Endodermal cell (in vitro differentiated cells): ENCODE measurements around the gene A3GALT2. TPM values are rescaled to one million over a fixed set of nuclear protein-coding genes. Genes with fewer than 3 reads are reported as not detected.

Experiments used
- DNase-seq: peaks from one replicate; pipeline ENCODE4 v3.0.0-alpha.2; 2017
- H3K27ac ChIP-seq: 2 replicates; pipeline ENCODE4 v1.5.1; 2013; ENCODE audit warnings: mild to moderate bottlenecking, low read depth, low read length, moderate library complexity
- H3K27me3 ChIP-seq: 2 replicates; pipeline ENCODE4 v1.6.1; 2013; ENCODE audit warnings: mild to moderate bottlenecking, low read length, moderate library complexity; ENCODE audit not compliant: insufficient read depth, control insufficient read depth, poor library complexity, severe bottlenecking
- H3K36me3 ChIP-seq: 2 replicates; pipeline ENCODE4 v1.7.0; 2013; ENCODE audit warnings: mild to moderate bottlenecking, low read length, moderate library complexity; ENCODE audit not compliant: control insufficient read depth, insufficient read depth
- H3K4me1 ChIP-seq: one replicate; pipeline ENCODE4 v1.7.0; 2013; ENCODE audit warnings: low read length; ENCODE audit not compliant: control insufficient read depth, insufficient read depth
- H3K4me3 ChIP-seq: 2 replicates; pipeline ENCODE4 v1.5.1; 2013; ENCODE audit warnings: mild to moderate bottlenecking, low read length, moderate library complexity
- H3K9ac ChIP-seq: 2 replicates; pipeline ENCODE4 v1.6.1; 2013; ENCODE audit warnings: mild to moderate bottlenecking, low read length, moderate library complexity; ENCODE audit not compliant: poor library complexity, severe bottlenecking; ENCODE audit errors: extremely low read depth
- H3K9me3 ChIP-seq: 2 replicates; pipeline ENCODE4 v1.6.1; 2013; ENCODE audit warnings: mild to moderate bottlenecking, low read length, moderate library complexity; ENCODE audit not compliant: control insufficient read depth
- H3K27ac Mint-ChIP-seq: 2 replicates; pipeline ENCODE4 v1.8.0; 2020; ENCODE audit warnings: mixed read lengths
- H3K27me3 Mint-ChIP-seq: 2 replicates; pipeline ENCODE4 v1.8.0; 2021; ENCODE audit warnings: mild to moderate bottlenecking, mixed read lengths; ENCODE audit not compliant: insufficient read depth
- H3K36me3 Mint-ChIP-seq: 2 replicates; pipeline ENCODE4 v1.8.0; 2020; ENCODE audit warnings: low read depth, mixed read lengths
- H3K4me1 Mint-ChIP-seq: 2 replicates; pipeline ENCODE4 v1.8.0; 2020; ENCODE audit warnings: mixed read lengths
- H3K4me3 Mint-ChIP-seq: 2 replicates; pipeline ENCODE4 v1.8.0; 2020; ENCODE audit warnings: mild to moderate bottlenecking, moderate library complexity, mixed read lengths
- H3K9me3 Mint-ChIP-seq: 2 replicates; pipeline ENCODE4 v1.8.0; 2020; ENCODE audit warnings: mild to moderate bottlenecking, mixed read lengths
- CTCF ChIP-seq: fragments of 200-600 bp; sonication (generic); conservative IDR thresholded peaks from 2 replicates; pipeline ENCODE4 v1.5.0; 2021; ENCODE audit warnings: antibody characterized with exemption, mild to moderate bottlenecking
- WGBS, 2 experiments: methylation state at CpG; one replicate each; pipeline versions ENCODE4 v1.1.5 to v1.1.7; 2013; ENCODE audit warnings: missing lambda C conversion rate in 2 of 2, mixed read lengths in 1 of 2; ENCODE audit not compliant: insufficient coverage in 1 of 2, insufficient read length in 1 of 2; 5-methylcytosine and 5-hydroxymethylcytosine counted together
- total RNA-seq, 2 donors: library from RNA; stranded (reverse); fragmentation: NEBNext Ultra II Directional in 1 of 2; extraction: Animal tissue kit (Norgen Biotek cat#: 25700) in 1 of 2; gene quantifications; 2 replicates in 1 of 2; 3 replicates in 1 of 2; pipeline ENCODE4 v1.2.1, GENCODE V29; 2021

Gene A3GALT2
- total RNA-seq, 2 donors from 2014 or later, result not detected

- no peaks in the 10 kb centered on the region for H3K27me3 ChIP-seq
- Mint-ChIP-seq H3K36me3 (peaks cover 66% of the 10 kb centered on the region), H3K27ac (no peak overlapping the region), H3K9me3 (peaks cover under 1% of the 10 kb centered on the region), H3K27me3 (no peaks in the 10 kb centered on the region), H3K4me3 (no peak overlapping the region), H3K4me1 (no peaks in the 10 kb centered on the region)
- peaks cover 67% of the 10 kb centered on the region for H3K36me3 ChIP-seq
- H3K9me3 ChIP-seq, result peaks cover 10% of the 10 kb centered on the region
- H3K4me3 ChIP-seq, result no peak overlapping the region
- no peak overlapping the region for H3K9ac ChIP-seq
- WGBS, 2 experiments, result 95 to 100% methylated on average over 3 to 4 of the region's 4 CpGs
- no peak overlapping the region for H3K27ac ChIP-seq
- H3K4me1 ChIP-seq, result no peaks in the 10 kb centered on the region
- no peak for TF ChIP-seq CTCF
- no peak for DNase-seq
Measured at GRCh38 chr1:33296824-33297223, 24.1 kb downstream of the A3GALT2 start.

- Histone ChIP-seq H3K27me3 (no peaks in the 10 kb centered on the region), H3K36me3 (peaks cover 63% of the 10 kb centered on the region), H3K27ac (no peak overlapping the region), H3K4me3 (no peak overlapping the region), H3K9ac (no peak overlapping the region), H3K4me1 (no peaks in the 10 kb centered on the region), H3K9me3 (peaks cover 2% of the 10 kb centered on the region)
- 94 to 96% methylated on average over 8 to 9 of the region's 9 CpGs for WGBS, 2 experiments
- H3K27ac Mint-ChIP-seq, result no peak overlapping the region
- TF ChIP-seq CTCF, result no peak
- no peak for DNase-seq
- no peak overlapping the region for H3K4me3 Mint-ChIP-seq
- no peaks in the 10 kb centered on the region for H3K4me1 Mint-ChIP-seq
- H3K27me3 Mint-ChIP-seq, result no peaks in the 10 kb centered on the region
- no peaks in the 10 kb centered on the region for H3K9me3 Mint-ChIP-seq
- H3K36me3 Mint-ChIP-seq, result peaks cover 59% of the 10 kb centered on the region
Measured at GRCh38 chr1:33296082-33296458, 24.8 kb downstream of the A3GALT2 start.

- H3K27ac ChIP-seq, result no peak overlapping the region
- peak; percentile 98 for TF ChIP-seq CTCF
- Mint-ChIP-seq H3K4me1 (no peaks in the 10 kb centered on the region), H3K4me3 (no peak overlapping the region), H3K9me3 (no peaks in the 10 kb centered on the region), H3K36me3 (peaks cover 55% of the 10 kb centered on the region), H3K27me3 (no peaks in the 10 kb centered on the region), H3K27ac (no peak overlapping the region)
- no peak overlapping the region for H3K4me3 ChIP-seq
- peaks cover 60% of the 10 kb centered on the region for H3K36me3 ChIP-seq
- no peaks in the 10 kb centered on the region for H3K4me1 ChIP-seq
- no peaks in the 10 kb centered on the region for H3K27me3 ChIP-seq
- 53 to 57% methylated on average over 8 to 12 of the region's 12 CpGs for WGBS, 2 experiments
- peak; percentile 97 for DNase-seq
- H3K9ac ChIP-seq, result no peak overlapping the region
- no peaks in the 10 kb centered on the region for H3K9me3 ChIP-seq
Measured at GRCh38 chr1:33295450-33296081, 25.3 kb downstream of the A3GALT2 start.
